Measurements from ENCODE around the gene PRSS3.
A peak's percentile ranks its signal among the peaks of the same experiment; 100 is the strongest.
"Not testable (repeated sequence)": the region's sequence is repeated elsewhere in the genome, so short reads cannot be mapped to it uniquely, and the experiment has no call there.

PRSS3 gene

GRCh38 chr9:33795819-33796218, 458 bp downstream of the PRSS3 start:
- Histone ChIP-seq H3K27ac (no peak overlapping the region), H3K27me3 (ENCODE audit: insufficient read depth, low read depth, severe bottlenecking) (no peaks in the 10 kb centered on the region), H3K9me3 (ENCODE audit: severe bottlenecking) (no peaks in the 10 kb centered on the region), H3K36me3 (no peaks in the 10 kb centered on the region), H3K4me3 (ENCODE audit: low read depth, low read length) (no peak overlapping the region)
- TF ChIP-seq, protein P1, sequence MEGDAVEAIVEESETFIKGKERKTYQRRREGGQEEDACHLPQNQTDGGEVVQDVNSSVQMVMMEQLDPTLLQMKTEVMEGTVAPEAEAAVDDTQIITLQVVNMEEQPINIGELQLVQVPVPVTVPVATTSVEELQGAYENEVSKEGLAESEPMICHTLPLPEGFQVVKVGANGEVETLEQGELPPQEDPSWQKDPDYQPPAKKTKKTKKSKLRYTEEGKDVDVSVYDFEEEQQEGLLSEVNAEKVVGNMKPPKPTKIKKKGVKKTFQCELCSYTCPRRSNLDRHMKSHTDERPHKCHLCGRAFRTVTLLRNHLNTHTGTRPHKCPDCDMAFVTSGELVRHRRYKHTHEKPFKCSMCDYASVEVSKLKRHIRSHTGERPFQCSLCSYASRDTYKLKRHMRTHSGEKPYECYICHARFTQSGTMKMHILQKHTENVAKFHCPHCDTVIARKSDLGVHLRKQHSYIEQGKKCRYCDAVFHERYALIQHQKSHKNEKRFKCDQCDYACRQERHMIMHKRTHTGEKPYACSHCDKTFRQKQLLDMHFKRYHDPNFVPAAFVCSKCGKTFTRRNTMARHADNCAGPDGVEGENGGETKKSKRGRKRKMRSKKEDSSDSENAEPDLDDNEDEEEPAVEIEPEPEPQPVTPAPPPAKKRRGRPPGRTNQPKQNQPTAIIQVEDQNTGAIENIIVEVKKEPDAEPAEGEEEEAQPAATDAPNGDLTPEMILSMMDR (IDR thresholded peaks at IDR 0.05; ENCODE audit: low read depth, low read length) = no peak
- no peak for DNase-seq

- H3K36me3 ChIP-seq; DNase-seq; H3K4me3 ChIP-seq (ENCODE audit: low read depth, low read length); H3K9me3 ChIP-seq (ENCODE audit: severe bottlenecking); H3K27ac ChIP-seq; H3K27me3 ChIP-seq (ENCODE audit: insufficient read depth, low read depth, severe bottlenecking): not testable (repeated sequence)
Observed at GRCh38 chr9:33796679-33797078, 1.3 kb downstream of the PRSS3 start.

- H3K27ac ChIP-seq = no peak overlapping the region
- no peaks in the 10 kb centered on the region for H3K27me3 ChIP-seq (ENCODE audit: insufficient read depth, low read depth, severe bottlenecking)
- no peaks in the 10 kb centered on the region for H3K36me3 ChIP-seq
- no peak overlapping the region for H3K4me3 ChIP-seq (ENCODE audit: low read depth, low read length)
- H3K9me3 ChIP-seq (ENCODE audit: severe bottlenecking) = no peaks in the 10 kb centered on the region
- TF ChIP-seq, protein P1 (IDR thresholded peaks at IDR 0.05; ENCODE audit: low read depth, low read length) = no peak
- DNase-seq = no peak
Observed at GRCh38 chr9:33797837-33798236, 2.5 kb downstream of the PRSS3 start.

- no peak overlapping the region for H3K27ac ChIP-seq
- no peaks in the 10 kb centered on the region for H3K9me3 ChIP-seq (ENCODE audit: severe bottlenecking)
- H3K4me3 ChIP-seq (ENCODE audit: low read depth, low read length) = no peak overlapping the region
- no peaks in the 10 kb centered on the region for H3K27me3 ChIP-seq (ENCODE audit: insufficient read depth, low read depth, severe bottlenecking)
- H3K36me3 ChIP-seq = no peaks in the 10 kb centered on the region
- TF ChIP-seq, protein P1 (IDR thresholded peaks at IDR 0.05; ENCODE audit: low read depth, low read length) = no peak
- DNase-seq = no peak
Observed at GRCh38 chr9:33798545-33798944, 3.2 kb downstream of the PRSS3 start.

DNA sequence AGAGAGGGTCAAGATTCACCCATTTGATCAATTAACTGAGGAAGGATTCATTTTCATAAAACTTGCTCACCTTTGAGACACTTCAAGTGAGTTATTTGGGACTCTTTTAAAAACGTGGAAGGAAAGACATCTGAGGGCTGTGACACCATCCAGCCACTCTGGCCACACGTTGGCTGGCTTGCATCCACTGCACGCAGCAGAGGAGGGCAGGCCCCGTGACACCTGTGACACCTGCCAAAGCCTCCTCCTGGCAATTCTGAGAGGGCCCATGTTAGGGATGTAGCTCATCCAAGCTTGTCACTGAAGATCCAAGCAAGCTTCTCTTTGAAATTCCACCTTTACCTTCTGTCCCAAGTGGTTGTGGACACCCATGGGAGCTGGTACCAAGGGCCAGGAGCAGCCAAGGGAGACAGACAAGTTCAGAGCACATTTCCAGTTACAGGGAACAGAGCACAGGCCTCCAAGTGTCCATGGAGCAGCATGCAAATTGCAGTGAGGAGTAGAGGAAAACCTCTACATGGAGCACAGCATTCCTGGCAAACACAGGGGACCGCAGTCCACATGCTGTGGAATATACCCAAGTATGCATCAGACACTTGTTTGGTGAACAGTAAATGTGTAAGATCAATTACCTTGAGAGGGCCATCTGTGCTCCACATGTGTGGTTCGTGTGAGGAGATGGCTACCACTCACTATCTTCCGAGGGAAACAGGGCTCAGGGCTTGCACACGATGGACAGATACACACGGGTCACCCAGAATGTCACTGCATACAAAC, 4.8 kb downstream of the PRSS3 start:
- Histone ChIP-seq H3K9me3 (ENCODE audit: severe bottlenecking) (no peaks in the 10 kb centered on the region), H3K4me3 (ENCODE audit: low read depth, low read length) (no peak overlapping the region), H3K27me3 (ENCODE audit: insufficient read depth, low read depth, severe bottlenecking) (no peaks in the 10 kb centered on the region), H3K27ac (no peak overlapping the region), H3K36me3 (no peaks in the 10 kb centered on the region)
- no peak for DNase-seq
- TF ChIP-seq, protein P1 (IDR thresholded peaks at IDR 0.05; ENCODE audit: low read depth, low read length) = no peak

GRCh38 chr9:33800886-33801285, 5.5 kb downstream of the PRSS3 start:
- DNase-seq = no peak

DNA sequence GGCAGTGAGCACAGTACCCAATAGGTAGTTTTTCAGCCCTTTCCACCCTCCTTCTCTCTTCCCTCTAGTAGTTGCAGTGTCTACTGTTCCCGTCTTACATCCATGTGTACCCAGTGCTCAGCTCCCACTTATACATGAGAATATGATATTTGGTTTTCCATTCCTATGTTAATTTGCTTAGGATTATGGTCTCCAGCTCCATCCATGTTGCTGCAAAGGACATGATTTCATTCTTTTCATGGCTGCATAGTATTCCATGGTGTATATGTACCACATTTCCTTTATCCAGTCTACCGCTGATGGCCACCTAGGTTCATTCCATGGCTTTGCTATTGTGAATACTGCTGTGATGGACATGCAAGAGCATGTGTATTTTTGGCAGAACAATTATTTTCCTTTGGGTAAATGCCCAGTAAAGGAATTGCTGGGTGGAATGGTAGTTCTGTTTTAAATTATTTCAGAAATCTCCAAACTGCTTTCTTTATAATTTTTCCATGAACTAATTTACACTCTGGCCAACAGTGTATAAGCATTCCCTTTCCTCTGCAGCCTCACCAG, 6.7 kb downstream of the PRSS3 start:
- not testable (repeated sequence) for H3K9me3 ChIP-seq (ENCODE audit: severe bottlenecking); H3K36me3 ChIP-seq; H3K4me3 ChIP-seq (ENCODE audit: low read depth, low read length); H3K27me3 ChIP-seq (ENCODE audit: insufficient read depth, low read depth, severe bottlenecking); DNase-seq; H3K27ac ChIP-seq

More at GRCh38 chr9:33800886-33801285, 5.5 kb downstream of the PRSS3 start:
- H3K27ac ChIP-seq = no peak overlapping the region
- TF ChIP-seq, protein P1 (IDR thresholded peaks at IDR 0.05; ENCODE audit: low read depth, low read length) = no peak
- H3K27me3 ChIP-seq (ENCODE audit: insufficient read depth, low read depth, severe bottlenecking) = no peaks in the 10 kb centered on the region
- no peaks in the 10 kb centered on the region for H3K36me3 ChIP-seq
- H3K4me3 ChIP-seq (ENCODE audit: low read depth, low read length) = no peak overlapping the region
- no peaks in the 10 kb centered on the region for H3K9me3 ChIP-seq (ENCODE audit: severe bottlenecking)

GRCh38 chr9:33804196-33804595, 8.8 kb downstream of the PRSS3 start:
- not testable (repeated sequence) for H3K27ac ChIP-seq; H3K27me3 ChIP-seq (ENCODE audit: insufficient read depth, low read depth, severe bottlenecking); H3K36me3 ChIP-seq; H3K4me3 ChIP-seq (ENCODE audit: low read depth, low read length); H3K9me3 ChIP-seq (ENCODE audit: severe bottlenecking)
- peak; percentile 16 for DNase-seq

- H3K9me3 ChIP-seq (ENCODE audit: severe bottlenecking); H3K27me3 ChIP-seq (ENCODE audit: insufficient read depth, low read depth, severe bottlenecking); DNase-seq; H3K36me3 ChIP-seq; H3K4me3 ChIP-seq (ENCODE audit: low read depth, low read length); H3K27ac ChIP-seq: not testable (repeated sequence)
Observed at GRCh38 chr9:33807156-33807555, 11.8 kb downstream of the PRSS3 start.
